Right renal cortex interstitium (tissue), 3 donors: ENCODE data around the gene CHCHD6. TPM values are rescaled to one million over a fixed set of nuclear protein-coding genes. Genes with fewer than 3 reads are reported as not detected.

Experiments
- DNase-seq, 3 donors: peaks; one replicate each; pipeline ENCODE4 v3.0.0-alpha.2; 2013; ENCODE audit warnings: low read depth in 3 of 3, low spot score in 2 of 3
- polyA plus RNA-seq, 3 donors: library from polyadenylated mRNA; unstranded; fragments of 120-200 nt; gene quantifications; one replicate each; pipeline ENCODE4 v1.2.1, GENCODE V29; 2013; ENCODE audit not compliant: insufficient read length in 3 of 3

Gene CHCHD6
- polyA plus RNA-seq, 3 donors: 17.8 to 21.5 (median 19.5) TPM

GRCh38 chr3:126737527-126737926, 33.5 kb downstream of the CHCHD6 start:
- DNase-seq: no peak

GRCh38 chr3:126742057-126742456, 38.0 kb downstream of the CHCHD6 start:
- no peak for DNase-seq

- no peak for DNase-seq
Observed at GRCh38 chr3:126743350-126743749, 39.3 kb downstream of the CHCHD6 start.

GRCh38 chr3:126743781-126744180, 39.7 kb downstream of the CHCHD6 start:
- no peak for DNase-seq

GRCh38 chr3:126745760-126746394, 41.8 kb downstream of the CHCHD6 start:
- no peak for DNase-seq

- DNase-seq: no peak
Observed at GRCh38 chr3:126746395-126747177, 42.5 kb downstream of the CHCHD6 start.

- no peak for DNase-seq
Observed at GRCh38 chr3:126747768-126748167, 43.7 kb downstream of the CHCHD6 start.

- DNase-seq: no peak
Observed at GRCh38 chr3:126748701-126749546, 44.9 kb downstream of the CHCHD6 start.

GRCh38 chr3:126749547-126749875, 45.5 kb downstream of the CHCHD6 start:
- DNase-seq: no peak

GRCh38 chr3:126749931-126750755, 46.1 kb downstream of the CHCHD6 start:
- DNase-seq: no peak

- no peak for DNase-seq
Observed at GRCh38 chr3:126750756-126751121, 46.7 kb downstream of the CHCHD6 start.

- DNase-seq: no peak
Observed at GRCh38 chr3:126751611-126752302, 47.7 kb downstream of the CHCHD6 start.

- peak in 2 of 3 donors; percentile 34 to 56 for DNase-seq
Observed at GRCh38 chr3:126752303-126753190, 48.5 kb downstream of the CHCHD6 start.

GRCh38 chr3:126753191-126754160, 49.4 kb downstream of the CHCHD6 start:
- DNase-seq: no peak

GRCh38 chr3:126755866-126756265, 51.8 kb downstream of the CHCHD6 start:
- DNase-seq: no peak

- no peak for DNase-seq
Observed at GRCh38 chr3:126758026-126758425, 54.0 kb downstream of the CHCHD6 start.

GRCh38 chr3:126758882-126759281, 54.8 kb downstream of the CHCHD6 start:
- DNase-seq: no peak

GRCh38 chr3:126760541-126760940, 56.5 kb downstream of the CHCHD6 start:
- DNase-seq: no peak
